A549 (cell line): ENCODE results near the gene YWHAE.

Experiments
- EP300 ChIP-seq, 2 experiments: fragments of >200 bp; sonication (Bioruptor Twin); formaldehyde crosslinking; IDR thresholded peaks; 2 replicates in 1 of 2; 3 replicates in 1 of 2; pipeline ENCODE4 v1.6.1; 2016 to 2017
- HOXA7 ChIP-seq: fragments of 250-450 bp; sonication (Bioruptor Pico); IDR thresholded peaks from 2 replicates; pipeline ENCODE4 v1.5.0; 2020; ENCODE audit warnings: mild to moderate bottlenecking, moderate library complexity
- MYC ChIP-seq: IDR thresholded peaks from 2 replicates; pipeline ENCODE4 v1.6.1; 2012; ENCODE audit warnings: mild to moderate bottlenecking, inconsistent platforms, low read length, improper control_type of control experiment, borderline replicate concordance
- RFX5 ChIP-seq: fragments of 450-650 bp; IDR thresholded peaks from 2 replicates; pipeline ENCODE4 v1.7.1; 2014; ENCODE audit warnings: antibody characterized with exemption, mild to moderate bottlenecking, moderate library complexity
- RNF2 ChIP-seq: fragments of 200-600 bp; sonication (generic); IDR thresholded peaks from 2 replicates; pipeline ENCODE4 v1.6.1; 2016; ENCODE audit warnings: low read depth, mild to moderate bottlenecking, antibody characterized with exemption, moderate library complexity, borderline replicate concordance
- ZSCAN20 ChIP-seq: fragments of 250-450 bp; sonication (Bioruptor Pico); IDR thresholded peaks from 2 replicates; pipeline ENCODE4 v1.8.0; 2022; ENCODE audit warnings: mild to moderate bottlenecking, moderate library complexity
- TF ChIP-seq, protein P1 (sequence below): fragments of >200 bp; sonication (Bioruptor Twin); formaldehyde crosslinking; IDR thresholded peaks from 3 replicates; pipeline ENCODE4 v1.5.1; 2016
- TF ChIP-seq, protein P2 (sequence below): fragments of 200-600 bp; sonication (generic); IDR thresholded peaks from 2 replicates; pipeline ENCODE4 v1.6.1; 2016; ENCODE audit warnings: antibody characterized with exemption, mild to moderate bottlenecking, moderate library complexity
- TF ChIP-seq, protein P3 (sequence below): IDR thresholded peaks from 2 replicates; pipeline ENCODE4 v1.6.1; 2012

DNA sequence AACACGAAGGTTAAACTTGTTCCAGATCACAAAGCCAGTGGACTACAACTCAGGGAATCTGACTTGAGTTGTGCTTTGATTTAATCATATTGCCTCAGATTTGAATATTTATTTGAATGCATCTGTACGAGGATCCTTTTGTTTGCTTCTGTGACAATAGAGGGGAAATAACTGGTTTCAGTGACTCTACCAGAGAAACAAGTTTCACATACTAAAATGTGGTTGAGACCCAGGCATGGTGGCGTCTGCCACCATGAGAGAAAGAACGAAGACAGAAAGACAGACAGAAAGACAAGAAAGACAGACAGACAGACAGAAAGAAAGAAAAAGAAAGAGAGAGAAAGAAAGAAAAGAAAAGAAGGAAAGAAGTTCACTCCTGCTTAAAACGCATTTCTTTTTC is 24.0 kb downstream of the YWHAE start:
- TF ChIP-seq, protein P1, sequence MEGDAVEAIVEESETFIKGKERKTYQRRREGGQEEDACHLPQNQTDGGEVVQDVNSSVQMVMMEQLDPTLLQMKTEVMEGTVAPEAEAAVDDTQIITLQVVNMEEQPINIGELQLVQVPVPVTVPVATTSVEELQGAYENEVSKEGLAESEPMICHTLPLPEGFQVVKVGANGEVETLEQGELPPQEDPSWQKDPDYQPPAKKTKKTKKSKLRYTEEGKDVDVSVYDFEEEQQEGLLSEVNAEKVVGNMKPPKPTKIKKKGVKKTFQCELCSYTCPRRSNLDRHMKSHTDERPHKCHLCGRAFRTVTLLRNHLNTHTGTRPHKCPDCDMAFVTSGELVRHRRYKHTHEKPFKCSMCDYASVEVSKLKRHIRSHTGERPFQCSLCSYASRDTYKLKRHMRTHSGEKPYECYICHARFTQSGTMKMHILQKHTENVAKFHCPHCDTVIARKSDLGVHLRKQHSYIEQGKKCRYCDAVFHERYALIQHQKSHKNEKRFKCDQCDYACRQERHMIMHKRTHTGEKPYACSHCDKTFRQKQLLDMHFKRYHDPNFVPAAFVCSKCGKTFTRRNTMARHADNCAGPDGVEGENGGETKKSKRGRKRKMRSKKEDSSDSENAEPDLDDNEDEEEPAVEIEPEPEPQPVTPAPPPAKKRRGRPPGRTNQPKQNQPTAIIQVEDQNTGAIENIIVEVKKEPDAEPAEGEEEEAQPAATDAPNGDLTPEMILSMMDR, result no peak
- TF ChIP-seq EP300 (IDR thresholded peaks at IDR 0.05) (no peak), RFX5 (no peak), ZSCAN20 (CRISPR knock-in tag) (no peak), RNF2 (no peak), HOXA7 (CRISPR knock-in tag) (no peak), MYC (no peak)
- TF ChIP-seq, protein P2, sequence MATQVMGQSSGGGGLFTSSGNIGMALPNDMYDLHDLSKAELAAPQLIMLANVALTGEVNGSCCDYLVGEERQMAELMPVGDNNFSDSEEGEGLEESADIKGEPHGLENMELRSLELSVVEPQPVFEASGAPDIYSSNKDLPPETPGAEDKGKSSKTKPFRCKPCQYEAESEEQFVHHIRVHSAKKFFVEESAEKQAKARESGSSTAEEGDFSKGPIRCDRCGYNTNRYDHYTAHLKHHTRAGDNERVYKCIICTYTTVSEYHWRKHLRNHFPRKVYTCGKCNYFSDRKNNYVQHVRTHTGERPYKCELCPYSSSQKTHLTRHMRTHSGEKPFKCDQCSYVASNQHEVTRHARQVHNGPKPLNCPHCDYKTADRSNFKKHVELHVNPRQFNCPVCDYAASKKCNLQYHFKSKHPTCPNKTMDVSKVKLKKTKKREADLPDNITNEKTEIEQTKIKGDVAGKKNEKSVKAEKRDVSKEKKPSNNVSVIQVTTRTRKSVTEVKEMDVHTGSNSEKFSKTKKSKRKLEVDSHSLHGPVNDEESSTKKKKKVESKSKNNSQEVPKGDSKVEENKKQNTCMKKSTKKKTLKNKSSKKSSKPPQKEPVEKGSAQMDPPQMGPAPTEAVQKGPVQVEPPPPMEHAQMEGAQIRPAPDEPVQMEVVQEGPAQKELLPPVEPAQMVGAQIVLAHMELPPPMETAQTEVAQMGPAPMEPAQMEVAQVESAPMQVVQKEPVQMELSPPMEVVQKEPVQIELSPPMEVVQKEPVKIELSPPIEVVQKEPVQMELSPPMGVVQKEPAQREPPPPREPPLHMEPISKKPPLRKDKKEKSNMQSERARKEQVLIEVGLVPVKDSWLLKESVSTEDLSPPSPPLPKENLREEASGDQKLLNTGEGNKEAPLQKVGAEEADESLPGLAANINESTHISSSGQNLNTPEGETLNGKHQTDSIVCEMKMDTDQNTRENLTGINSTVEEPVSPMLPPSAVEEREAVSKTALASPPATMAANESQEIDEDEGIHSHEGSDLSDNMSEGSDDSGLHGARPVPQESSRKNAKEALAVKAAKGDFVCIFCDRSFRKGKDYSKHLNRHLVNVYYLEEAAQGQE, result no peak
- TF ChIP-seq, protein P3, sequence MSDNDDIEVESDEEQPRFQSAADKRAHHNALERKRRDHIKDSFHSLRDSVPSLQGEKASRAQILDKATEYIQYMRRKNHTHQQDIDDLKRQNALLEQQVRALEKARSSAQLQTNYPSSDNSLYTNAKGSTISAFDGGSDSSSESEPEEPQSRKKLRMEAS, result no peak
